WTC11 (cell line): ENCODE results near the gene SBF2. TPM values are rescaled to one million over a fixed set of nuclear protein-coding genes. Genes with fewer than 3 reads are reported as not detected.

Experiments
- ATAC-seq: fragments of 200-7000 bp; cut with Tn5 transposase; 2 replicates; pipeline ENCODE4 v1.10.0; 2021; ENCODE audit warnings: mild to moderate bottlenecking, moderate library complexity
- CTCF ChIA-PET: fragments of 300-600 bp; sonication (Branson Sonifier 250); formaldehyde crosslinking; loops from one replicate; lab custom pipeline; 2021; ENCODE audit warnings: antibody characterized with exemption; lab: Charles Lee
- POLR2A ChIA-PET: fragments of 350-600 bp; sonication (Branson Sonifier 250); formaldehyde crosslinking; loops from one replicate; lab custom pipeline; 2021; ENCODE audit warnings: antibody characterized with exemption; lab: Charles Lee
- DNase-seq: peaks from one replicate; pipeline ENCODE4 v3.0.0; 2021; ENCODE audit warnings: low spot score
- H3K27ac Mint-ChIP-seq: 2 replicates; pipeline ENCODE4 v1.8.0; 2021; ENCODE audit warnings: mixed read lengths
- H3K27me3 Mint-ChIP-seq: 2 replicates; pipeline ENCODE4 v1.8.0; 2021; ENCODE audit warnings: low read depth, mild to moderate bottlenecking, moderate library complexity, mixed read lengths
- H3K36me3 Mint-ChIP-seq: 2 replicates; pipeline ENCODE4 v1.8.0; 2021; ENCODE audit warnings: mixed read lengths
- H3K4me1 Mint-ChIP-seq: 2 replicates; pipeline ENCODE4 v1.8.0; 2022; ENCODE audit warnings: mixed read lengths
- H3K4me3 Mint-ChIP-seq: 2 replicates; pipeline ENCODE4 v1.8.0; 2021; ENCODE audit warnings: mild to moderate bottlenecking, moderate library complexity, mixed read lengths
- H3K9me3 Mint-ChIP-seq: 2 replicates; pipeline ENCODE4 v1.8.0; 2021; ENCODE audit warnings: mixed read lengths
- ATF6 ChIP-seq: sonication (generic); formaldehyde crosslinking; IDR thresholded peaks from 2 replicates; pipeline ENCODE4 v1.8.1; 2023; ENCODE audit warnings: mild to moderate bottlenecking, missing genetic modification reagents
- CREM ChIP-seq: sonication (generic); formaldehyde crosslinking; IDR thresholded peaks from 2 replicates; pipeline ENCODE4 v1.8.1; 2022; ENCODE audit warnings: mild to moderate bottlenecking, missing genetic modification reagents, moderate library complexity
- JAZF1 ChIP-seq: fragments of 250-450 bp; sonication (Bioruptor Pico); IDR thresholded peaks from 2 replicates; pipeline ENCODE4 v1.9.0; 2021; ENCODE audit warnings: moderate library complexity, mild to moderate bottlenecking, inconsistent platforms
- JUN ChIP-seq: sonication (generic); formaldehyde crosslinking; IDR thresholded peaks from 2 replicates; pipeline ENCODE4 v1.8.0; 2023; ENCODE audit warnings: mild to moderate bottlenecking, missing genetic modification reagents
- NFYB ChIP-seq: sonication (generic); formaldehyde crosslinking; conservative IDR thresholded peaks from 2 replicates; pipeline ENCODE4 v1.8.0; 2022; ENCODE audit warnings: low read depth, missing genetic modification reagents
- PRRX2 ChIP-seq: fragments of 250-450 bp; sonication (Bioruptor Pico); IDR thresholded peaks from 2 replicates; pipeline ENCODE4 v1.8.0; 2021; ENCODE audit warnings: mild to moderate bottlenecking
- TCF7 ChIP-seq: sonication (generic); formaldehyde crosslinking; IDR thresholded peaks from 2 replicates; pipeline ENCODE4 v1.8.0; 2022; ENCODE audit warnings: mild to moderate bottlenecking, low read depth, missing genetic modification reagents, moderate library complexity
- ZNF138 ChIP-seq: sonication (generic); formaldehyde crosslinking; conservative IDR thresholded peaks from 2 replicates; pipeline ENCODE4 v1.8.1; 2022; ENCODE audit warnings: mild to moderate bottlenecking, moderate library complexity, missing genetic modification reagents
- ZNF281 ChIP-seq: sonication (generic); formaldehyde crosslinking; IDR thresholded peaks from 2 replicates; pipeline ENCODE4 v1.8.0; 2023; ENCODE audit warnings: mild to moderate bottlenecking, missing genetic modification reagents
- ZNF512 ChIP-seq: sonication (generic); formaldehyde crosslinking; IDR thresholded peaks from 2 replicates; pipeline ENCODE4 v1.8.1; 2022; ENCODE audit warnings: missing genetic modification reagents, borderline replicate concordance
- total RNA-seq: library from RNA; stranded (reverse); gene quantifications from 3 replicates; pipeline ENCODE4 v1.2.3, GENCODE V29; 2021
- TF ChIP-seq, protein P1 (sequence below): sonication (generic); formaldehyde crosslinking; IDR thresholded peaks from 2 replicates; pipeline ENCODE4 v1.8.1; 2023; ENCODE audit warnings: mild to moderate bottlenecking, missing genetic modification reagents, moderate library complexity
- TF ChIP-seq, protein P2 (sequence below): sonication (generic); formaldehyde crosslinking; IDR thresholded peaks from 2 replicates; pipeline ENCODE4 v1.8.1; 2023; ENCODE audit warnings: mild to moderate bottlenecking, missing genetic modification reagents
- TF ChIP-seq, protein P3 (sequence below): fragments of 250-450 bp; sonication (Bioruptor Pico); IDR thresholded peaks from 2 replicates; pipeline ENCODE4 v1.8.0; 2021; ENCODE audit warnings: mild to moderate bottlenecking
- TF ChIP-seq, protein P4 (sequence below): fragments of 250-450 bp; sonication (Bioruptor Pico); IDR thresholded peaks from 2 replicates; pipeline ENCODE4 v1.9.0; 2021; ENCODE audit warnings: mild to moderate bottlenecking

SBF2 gene
- total RNA-seq, 1 experiment from 2014 or later = 47.6 TPM

- no peak for TF ChIP-seq JUN (CRISPR knock-in tag)
- TF ChIP-seq, protein P1, sequence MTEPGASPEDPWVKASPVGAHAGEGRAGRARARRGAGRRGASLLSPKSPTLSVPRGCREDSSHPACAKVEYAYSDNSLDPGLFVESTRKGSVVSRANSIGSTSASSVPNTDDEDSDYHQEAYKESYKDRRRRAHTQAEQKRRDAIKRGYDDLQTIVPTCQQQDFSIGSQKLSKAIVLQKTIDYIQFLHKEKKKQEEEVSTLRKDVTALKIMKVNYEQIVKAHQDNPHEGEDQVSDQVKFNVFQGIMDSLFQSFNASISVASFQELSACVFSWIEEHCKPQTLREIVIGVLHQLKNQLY (CRISPR knock-in tag) = no peak
- no peak for TF ChIP-seq TCF7 (CRISPR knock-in tag)
- TF ChIP-seq, all 79 proteins: peak for 0
Observed at GRCh38 chr11:9739123-9739900, 554.7 kb downstream of the SBF2 start (continued).

GRCh38 chr11:9738707-9739106 lies 555.3 kb downstream of the SBF2 start:
- DNase-seq (no peak), ATAC-seq (no peak)
- ChIA-PET POLR2A (no interaction called here), CTCF (no interaction called here)
- Mint-ChIP-seq H3K4me1 (peaks cover 5% of the 10 kb centered on the region), H3K4me3 (no peak overlapping the region), H3K27me3 (no peaks in the 10 kb centered on the region), H3K36me3 (peaks cover 66% of the 10 kb centered on the region), H3K27ac (peak overlapping the region; percentile 66), H3K9me3 (peaks cover 16% of the 10 kb centered on the region)
- TF ChIP-seq NFYB (CRISPR knock-in tag) (no peak), ZNF281 (no peak), CREM (CRISPR knock-in tag) (no peak), PRRX2 (no peak), ZNF138 (CRISPR knock-in tag) (no peak), ATF6 (CRISPR knock-in tag) (no peak), JAZF1 (CRISPR knock-in tag) (no peak), ZNF512 (no peak)
- TF ChIP-seq, protein P2, sequence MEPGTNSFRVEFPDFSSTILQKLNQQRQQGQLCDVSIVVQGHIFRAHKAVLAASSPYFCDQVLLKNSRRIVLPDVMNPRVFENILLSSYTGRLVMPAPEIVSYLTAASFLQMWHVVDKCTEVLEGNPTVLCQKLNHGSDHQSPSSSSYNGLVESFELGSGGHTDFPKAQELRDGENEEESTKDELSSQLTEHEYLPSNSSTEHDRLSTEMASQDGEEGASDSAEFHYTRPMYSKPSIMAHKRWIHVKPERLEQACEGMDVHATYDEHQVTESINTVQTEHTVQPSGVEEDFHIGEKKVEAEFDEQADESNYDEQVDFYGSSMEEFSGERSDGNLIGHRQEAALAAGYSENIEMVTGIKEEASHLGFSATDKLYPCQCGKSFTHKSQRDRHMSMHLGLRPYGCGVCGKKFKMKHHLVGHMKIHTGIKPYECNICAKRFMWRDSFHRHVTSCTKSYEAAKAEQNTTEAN (CRISPR knock-in tag) = no peak
- TF ChIP-seq, protein P3, sequence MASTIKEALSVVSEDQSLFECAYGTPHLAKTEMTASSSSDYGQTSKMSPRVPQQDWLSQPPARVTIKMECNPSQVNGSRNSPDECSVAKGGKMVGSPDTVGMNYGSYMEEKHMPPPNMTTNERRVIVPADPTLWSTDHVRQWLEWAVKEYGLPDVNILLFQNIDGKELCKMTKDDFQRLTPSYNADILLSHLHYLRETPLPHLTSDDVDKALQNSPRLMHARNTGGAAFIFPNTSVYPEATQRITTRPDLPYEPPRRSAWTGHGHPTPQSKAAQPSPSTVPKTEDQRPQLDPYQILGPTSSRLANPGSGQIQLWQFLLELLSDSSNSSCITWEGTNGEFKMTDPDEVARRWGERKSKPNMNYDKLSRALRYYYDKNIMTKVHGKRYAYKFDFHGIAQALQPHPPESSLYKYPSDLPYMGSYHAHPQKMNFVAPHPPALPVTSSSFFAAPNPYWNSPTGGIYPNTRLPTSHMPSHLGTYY (CRISPR knock-in tag) = no peak
- TF ChIP-seq, protein P4, sequence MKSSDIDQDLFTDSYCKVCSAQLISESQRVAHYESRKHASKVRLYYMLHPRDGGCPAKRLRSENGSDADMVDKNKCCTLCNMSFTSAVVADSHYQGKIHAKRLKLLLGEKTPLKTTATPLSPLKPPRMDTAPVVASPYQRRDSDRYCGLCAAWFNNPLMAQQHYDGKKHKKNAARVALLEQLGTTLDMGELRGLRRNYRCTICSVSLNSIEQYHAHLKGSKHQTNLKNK = no peak
